CD4-positive, alpha-beta T cell treated with Interleukin-15 for 1 hour (primary cell): ENCODE results near the gene SUPT3H.

ENCODE experiments used
- DNase-seq: peaks from one replicate; pipeline ENCODE4 v3.0.0-alpha.2; 2020

The SUPT3H gene

DNA sequence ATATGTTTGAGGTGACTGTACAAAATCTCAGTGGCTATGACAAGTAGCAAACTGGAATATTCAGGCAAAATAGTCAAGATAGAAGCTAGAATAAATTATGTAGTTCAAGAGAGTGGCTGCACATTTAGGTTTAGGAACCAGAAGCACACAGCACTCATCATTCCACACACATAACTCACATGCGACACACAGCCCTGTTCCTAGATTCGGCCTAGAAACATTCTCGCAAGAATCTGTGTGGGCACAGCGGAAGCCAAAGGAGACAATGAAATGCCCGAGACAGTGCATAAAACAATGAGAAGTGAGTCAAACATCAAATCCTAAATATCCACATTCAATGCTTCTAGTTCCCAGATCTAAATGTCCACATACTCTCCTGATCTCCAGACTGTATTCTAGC lies 9.5 kb upstream of the SUPT3H start:
- DNase-seq = no peak

DNA sequence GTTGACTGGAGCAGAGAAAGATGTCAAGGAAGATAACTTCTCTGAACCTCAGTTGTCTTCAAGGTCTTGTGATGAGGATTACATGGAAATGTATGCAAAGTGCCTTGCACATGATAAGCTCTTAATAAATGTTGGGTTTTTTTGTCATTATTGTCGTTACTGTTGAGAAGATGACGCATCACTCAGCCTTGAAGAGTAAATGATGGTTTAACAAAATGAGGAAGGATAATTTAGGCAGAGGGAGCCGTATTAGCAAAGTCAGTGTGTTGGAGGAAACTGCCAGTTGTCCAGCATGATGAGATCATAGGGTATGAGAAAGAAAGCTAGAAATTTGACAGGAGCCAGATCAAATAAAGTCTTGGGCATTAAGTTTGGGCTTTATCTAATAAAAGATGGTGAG lies 8.8 kb upstream of the SUPT3H start:
- no peak for DNase-seq

DNA sequence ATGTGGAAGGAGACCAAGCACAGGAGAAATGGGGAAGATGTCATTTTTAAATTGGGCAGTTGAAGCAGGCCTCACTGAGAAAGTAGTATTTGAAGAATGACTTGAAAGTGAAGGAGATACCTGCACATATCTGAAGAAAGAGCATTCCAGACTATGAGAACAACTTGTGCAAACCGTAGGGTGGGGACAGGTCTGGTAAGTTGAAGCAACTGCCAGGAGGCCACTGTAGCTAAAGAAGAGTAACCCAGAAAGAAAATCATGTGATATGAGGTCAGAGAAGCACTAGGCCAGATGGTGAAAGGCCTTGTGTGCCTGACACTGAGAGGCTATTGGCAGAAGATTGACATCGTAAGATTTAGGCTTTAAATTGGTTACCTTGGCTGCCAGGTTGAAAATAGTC lies 4.7 kb upstream of the SUPT3H start:
- DNase-seq = no peak

DNA sequence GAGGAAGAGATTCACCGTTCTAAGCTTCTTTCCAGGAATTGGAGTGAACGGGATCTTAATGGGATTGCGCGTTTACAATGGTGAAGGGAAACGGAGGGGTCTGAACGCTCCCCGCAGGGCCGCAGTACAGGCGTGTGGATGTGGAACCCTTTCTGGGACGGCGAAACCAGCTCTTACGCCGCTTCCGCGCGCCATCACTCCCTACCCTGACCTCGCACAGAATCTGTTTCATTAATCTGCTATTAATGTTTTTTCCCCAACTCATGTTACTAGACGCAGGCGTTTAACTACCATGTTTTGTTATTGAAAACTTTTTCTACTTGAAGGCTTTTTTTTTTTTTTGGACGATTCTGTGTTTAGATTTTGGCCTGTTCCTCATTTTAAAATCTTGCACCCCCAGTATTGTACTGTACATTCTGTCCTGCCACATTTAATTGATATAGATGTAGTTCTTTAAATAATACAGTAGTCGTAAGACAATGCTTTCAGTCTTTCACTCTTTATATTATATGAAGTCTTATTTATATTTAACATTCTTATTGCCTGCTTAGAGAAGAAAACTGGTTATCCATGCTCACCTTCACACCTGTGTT lies 696 bp upstream of the SUPT3H start:
- no peak for DNase-seq

DNA sequence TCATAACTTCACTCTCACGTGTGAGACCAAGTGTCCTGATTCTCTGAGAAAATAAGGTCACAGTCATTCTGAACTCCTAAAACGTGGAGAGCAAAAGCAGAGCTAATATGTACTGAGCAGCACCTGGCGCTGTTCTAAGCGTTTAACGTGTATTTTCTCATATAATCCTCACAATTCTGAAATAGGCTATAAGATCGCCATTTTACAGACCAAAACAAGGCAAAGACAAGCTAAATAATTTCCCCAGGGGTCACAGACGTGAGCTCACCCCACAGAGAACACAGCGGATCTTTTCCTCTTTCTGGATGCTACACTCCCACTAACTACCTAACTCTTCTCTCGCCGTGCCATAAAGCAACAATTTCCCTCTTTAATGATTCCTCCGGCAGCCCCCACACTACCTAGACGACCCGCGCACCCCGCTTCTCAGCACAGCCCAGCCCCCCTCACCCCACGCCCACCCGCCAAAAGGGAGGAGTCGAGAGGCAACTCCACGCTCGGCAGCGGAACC lies 636 bp downstream of the SUPT3H start:
- DNase-seq = no peak

DNA sequence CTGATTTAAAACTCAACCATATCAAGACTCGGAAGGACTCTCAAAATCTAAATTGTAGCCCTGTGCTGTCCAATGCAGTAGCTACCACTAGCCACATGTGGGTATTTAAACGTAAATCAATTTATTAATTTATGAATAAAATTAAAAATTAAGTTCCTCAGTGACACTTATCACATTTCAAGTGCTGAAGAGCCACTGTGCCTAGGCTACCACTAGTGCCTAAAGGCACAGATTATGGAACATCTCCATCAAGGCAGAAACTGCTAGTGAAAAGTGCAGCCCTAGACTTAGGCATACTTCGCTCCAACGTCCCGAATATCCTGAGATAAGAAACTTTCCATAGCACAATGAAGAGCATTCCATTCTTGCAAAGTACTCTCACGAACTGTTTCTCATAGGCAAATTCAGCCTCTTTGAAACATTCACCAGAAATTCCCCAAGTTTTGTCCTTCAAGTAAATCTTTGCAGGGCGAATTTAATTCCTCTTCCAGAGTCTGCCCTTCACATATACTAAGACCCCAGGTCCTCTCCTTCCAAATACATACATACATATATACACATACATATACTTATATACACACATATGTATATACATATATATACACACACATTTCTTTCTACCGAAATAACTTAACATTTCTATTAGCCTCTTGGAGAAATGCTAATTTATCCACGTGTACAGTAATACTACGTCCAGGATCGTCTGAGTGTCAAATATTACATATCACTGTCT lies 1.3 kb downstream of the SUPT3H start:
- DNase-seq = no peak

DNA sequence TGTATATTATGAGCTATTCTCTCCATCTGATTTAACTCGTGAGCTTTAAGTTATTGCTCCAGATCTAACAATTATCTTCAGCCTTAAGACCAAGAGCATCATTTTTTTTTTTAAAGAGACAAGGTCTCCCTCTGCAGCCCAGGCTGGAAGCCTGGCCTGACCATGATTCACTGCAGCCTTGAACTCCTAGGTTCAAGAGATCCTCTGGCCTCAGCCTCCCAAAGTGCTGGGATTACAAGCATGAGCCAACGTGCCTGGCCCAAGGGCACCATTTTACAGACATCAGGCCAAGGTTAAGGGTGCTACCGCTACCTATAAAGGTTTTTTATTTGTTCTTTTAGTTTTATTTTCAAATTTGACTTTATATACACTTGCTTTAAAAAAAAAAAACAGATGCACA lies 2.3 kb downstream of the SUPT3H start:
- DNase-seq = no peak

DNA sequence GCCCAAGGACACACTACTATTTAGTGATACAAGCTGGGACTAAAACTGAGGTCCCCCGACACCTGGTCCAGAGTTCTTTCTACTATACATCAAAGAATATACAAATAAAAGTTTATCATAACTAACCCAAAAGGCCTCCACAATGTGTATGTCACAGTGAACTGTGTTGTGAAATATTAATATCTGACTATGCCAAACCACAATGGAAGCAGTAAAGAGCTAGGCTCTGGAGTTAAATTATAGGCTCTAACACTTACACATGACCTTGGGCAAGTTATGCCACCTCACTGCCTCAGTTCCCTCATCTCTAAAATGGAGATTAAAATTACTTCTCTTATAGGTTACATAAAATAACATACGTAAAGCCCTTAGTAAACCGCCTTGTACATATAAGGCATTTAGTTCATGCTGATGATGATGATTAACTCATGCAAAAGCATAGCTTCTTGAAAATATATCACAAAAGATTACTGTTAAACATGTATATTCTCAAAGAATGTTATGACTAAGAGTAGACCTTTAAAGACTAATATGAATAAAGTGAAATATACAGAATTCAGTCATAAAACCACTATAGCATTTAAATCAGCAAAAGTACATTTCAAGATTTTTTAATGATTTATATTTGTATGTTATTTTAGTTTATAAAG lies 5.7 kb downstream of the SUPT3H start:
- DNase-seq = no peak

DNA sequence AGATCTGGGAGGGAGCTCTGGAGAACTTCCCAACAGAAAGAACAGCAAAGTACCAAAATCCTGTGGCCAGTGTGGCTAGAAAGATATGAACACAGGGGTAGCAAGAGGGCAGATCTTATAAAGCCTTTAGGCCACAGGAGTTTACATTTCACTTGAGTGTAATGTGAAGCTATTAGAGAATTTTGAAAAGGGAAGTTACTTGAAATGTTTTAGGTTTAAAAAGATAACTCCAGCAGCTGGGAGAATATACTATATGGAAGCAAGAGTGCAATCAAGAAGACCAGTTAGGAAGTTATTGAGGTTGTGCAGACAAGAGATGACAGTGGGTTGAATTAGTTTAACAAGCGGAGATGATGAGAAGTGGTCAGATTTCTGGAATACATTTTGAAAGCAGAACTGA lies 7.9 kb downstream of the SUPT3H start:
- DNase-seq = no peak

DNA sequence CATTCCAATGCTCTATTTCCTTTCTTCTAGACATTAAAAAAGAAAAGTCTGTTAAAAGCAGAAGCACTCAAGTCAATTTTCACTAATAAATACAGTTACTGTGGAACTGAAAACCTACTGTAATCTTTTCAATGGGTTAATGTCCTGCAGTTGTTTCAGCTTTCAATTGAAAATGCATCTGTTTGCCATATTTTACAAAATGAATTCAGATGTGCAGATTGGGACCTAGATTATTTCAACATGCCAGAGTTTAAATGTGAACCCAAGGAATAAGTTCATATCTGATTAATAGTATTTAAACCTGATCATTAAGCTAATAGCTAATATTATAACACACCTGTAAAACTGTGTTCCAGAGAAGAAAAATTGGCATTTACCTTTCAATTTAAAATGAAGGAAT lies 9.7 kb downstream of the SUPT3H start:
- no peak for DNase-seq

DNA sequence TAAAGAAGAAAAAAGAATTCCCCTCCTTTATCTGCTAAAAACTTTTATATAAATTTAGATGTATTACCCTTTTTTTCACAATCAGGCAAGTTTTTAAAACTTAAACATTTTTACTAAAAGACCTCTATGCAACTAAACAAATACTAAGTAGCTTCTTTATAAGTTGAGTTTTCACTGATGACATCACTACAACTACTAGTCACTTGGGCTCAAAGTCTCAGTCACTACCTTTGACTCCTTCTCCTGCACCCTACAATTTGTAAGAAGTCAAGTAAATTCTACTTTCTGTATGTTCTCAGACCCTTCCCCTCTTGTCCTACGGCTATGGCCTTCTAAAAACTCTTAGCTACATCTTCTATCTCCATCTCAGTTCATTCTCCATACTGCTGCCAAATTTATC lies 11.2 kb downstream of the SUPT3H start:
- no peak for DNase-seq

DNA sequence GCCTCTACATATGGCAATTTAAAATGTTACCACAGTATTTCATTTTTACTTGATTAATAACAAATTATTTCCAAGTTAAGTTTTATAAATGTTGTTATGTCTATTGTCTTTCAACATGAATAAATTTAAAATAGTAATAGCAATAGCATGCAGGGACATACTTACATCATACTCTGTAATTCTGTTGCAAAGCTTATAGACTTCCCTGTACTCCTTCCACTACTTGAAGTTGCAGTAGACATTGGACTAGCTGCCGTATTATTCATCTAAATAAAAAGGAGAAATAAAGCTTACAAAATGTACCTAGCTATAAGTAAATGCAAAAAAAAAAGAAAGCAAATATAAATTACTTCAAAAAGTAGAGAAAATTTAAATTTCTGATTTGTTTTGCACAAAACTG lies 12.7 kb downstream of the SUPT3H start:
- DNase-seq = no peak

DNA sequence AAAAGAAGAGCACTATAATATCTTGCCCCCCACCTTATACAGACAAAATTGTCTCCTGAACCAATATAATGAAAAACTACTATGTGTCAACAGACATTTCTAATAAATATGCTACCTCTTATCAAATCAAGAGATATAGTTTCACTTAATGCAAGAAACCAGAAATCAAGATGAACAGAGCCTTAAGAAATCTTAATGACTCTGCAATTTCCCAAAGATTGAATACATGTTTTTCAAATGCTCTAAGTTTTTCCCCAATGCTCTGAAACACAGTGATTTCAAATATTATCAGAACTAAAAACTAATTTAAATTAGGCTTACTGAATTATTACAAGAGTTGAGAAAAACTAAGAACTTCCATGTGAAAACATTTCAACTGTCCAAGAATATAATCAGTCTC lies 13.3 kb downstream of the SUPT3H start:
- no peak for DNase-seq

DNA sequence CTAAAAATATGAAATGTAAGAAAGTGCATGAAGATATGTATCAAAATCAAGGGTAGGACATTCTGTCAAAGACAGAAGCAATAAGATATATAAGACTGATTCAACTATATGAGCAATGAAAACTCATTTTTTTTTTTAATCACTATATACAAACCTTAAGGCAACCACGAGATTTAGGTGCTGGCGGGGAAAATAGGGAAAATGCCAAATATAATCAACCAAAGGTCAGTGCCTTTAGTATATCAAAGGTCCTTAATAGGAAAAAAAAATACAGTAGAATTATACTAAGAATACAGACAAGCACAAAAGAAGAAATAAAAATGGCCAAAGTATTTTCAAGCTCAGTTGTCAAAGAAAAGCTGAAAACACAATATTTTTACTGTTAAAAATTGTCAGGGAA lies 24.1 kb downstream of the SUPT3H start:
- DNase-seq = no peak

DNA sequence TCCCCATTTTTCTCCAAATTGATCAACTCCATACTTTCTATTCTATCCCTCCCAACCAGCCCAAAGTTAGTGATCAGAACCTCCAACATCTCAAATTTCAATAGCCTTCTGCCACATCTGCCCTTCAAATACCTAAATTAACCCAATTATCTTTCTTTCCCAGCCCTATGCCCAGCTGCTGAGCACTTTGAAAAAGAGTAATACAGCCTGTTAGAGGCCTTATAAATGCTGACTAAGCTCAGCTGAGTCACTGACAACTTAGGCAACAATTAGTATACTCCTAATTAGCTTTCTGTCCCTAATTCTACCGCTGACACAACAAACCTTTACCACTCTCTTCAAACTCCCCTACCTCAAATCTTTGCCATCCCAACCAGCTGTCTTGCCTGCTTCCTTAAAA lies 26.1 kb downstream of the SUPT3H start:
- DNase-seq = no peak

DNA sequence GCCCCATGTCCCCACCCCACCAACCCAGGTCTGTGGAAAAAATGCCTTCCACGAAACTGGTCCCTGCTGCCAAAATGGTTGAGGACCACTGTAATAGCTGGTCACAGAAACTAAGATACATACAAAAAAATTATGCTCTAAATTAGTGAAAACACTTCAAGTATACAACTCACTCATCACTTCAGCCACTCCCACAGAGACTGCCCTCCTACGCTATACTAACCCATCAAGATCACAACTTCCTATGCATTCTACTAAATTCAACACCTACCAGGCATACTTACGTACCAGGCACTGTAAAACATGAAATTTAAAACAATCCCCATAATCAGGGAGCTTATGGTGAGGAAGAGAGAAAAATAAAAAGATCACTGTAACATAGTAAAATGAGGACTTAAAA lies 26.7 kb downstream of the SUPT3H start:
- no peak for DNase-seq

DNA sequence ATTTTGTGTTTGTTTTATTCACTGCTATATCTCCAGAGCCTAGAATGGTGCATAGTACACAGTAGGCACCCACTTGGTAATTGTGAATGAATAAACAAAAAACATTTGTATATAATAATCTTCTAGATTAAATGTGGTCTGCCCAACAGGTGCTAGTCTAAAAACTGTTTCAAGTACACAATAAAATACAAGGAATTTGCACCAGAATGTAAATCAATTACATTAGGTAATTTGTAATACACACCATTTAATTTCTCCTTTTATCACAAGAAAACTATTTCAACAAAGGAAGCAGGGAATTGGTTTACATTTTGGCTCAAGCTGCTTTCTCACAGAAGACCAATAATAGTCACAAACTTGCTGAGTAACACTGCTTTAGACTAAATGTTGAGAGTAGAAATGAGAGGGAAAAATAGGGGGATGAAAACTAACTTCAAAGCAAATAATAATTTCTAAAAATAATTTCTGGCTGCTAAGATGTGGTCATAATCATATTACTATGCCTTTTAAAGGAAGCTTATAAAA lies 27.5 kb downstream of the SUPT3H start:
- DNase-seq = no peak

DNA sequence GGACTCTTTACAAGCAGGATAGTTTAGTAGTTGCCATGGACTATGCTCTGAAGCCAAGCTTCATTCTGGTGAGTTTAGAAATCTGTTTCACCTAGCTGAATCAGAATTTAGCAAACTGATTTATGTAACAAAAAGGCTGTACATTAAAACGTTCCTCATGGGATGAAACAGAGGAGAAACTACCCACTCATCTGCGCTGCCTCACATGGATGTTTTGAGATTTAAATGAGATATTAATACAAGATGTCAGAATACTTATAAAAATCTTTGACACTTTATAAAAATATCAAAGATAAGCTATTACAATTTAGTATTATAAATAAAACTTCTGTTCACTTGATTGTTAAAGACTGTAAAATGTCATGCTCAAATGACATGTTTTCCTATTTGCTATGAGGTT lies 32.8 kb downstream of the SUPT3H start:
- DNase-seq = no peak

DNA sequence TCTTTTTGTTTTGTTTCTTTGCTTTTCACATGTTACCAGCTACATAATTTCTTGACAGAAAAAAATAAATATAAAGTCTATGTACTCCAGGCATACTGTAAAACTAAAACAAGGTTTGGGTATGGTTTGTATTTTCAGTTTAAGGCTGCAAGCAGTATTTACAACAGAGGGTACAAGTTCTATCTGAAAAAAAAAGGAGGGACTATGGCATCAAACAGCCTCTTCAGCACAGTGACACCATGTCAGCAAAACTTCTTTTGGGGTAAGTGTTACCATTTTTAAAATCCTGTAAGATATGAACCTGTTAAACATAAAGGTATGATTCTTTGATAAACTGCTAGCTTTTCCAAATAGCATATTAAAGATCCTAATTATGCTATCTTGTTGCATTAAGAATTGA lies 49.2 kb downstream of the SUPT3H start:
- DNase-seq = no peak

DNA sequence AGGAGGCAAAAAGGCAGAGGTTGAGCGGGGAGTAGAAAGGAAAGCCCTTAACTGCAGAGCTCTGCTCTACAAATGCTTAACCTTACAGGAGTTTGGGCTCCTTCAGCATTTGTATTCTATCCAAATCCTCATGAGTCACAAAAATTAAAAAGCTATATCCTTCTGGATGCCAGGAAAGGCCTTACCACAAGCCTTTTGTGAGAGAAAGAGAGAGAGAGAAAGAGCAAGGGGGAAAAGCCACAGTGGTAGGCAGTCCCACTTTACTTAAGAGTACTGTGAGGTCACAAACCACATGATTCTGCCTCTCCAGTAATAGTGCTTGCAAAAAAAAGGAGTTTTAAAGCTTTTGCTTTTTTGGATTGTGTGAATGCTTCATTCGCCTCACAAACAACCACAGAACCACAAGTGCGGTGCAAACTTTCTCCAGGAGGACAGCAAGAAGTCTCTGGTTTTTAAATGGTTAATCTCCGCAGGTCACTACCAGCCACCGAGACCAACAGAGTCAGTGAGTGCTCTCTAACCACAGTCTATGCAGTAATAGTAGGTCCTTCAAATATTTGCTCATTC lies 49.7 kb downstream of the SUPT3H start, which contains the start of gene RUNX2:
Gene RUNX2, plus strand, starts transcription at position 375 of the 567 bp plus-strand sequence. CDS start 397 bp downstream, outside the sequence.
- DNase-seq = no peak

DNA sequence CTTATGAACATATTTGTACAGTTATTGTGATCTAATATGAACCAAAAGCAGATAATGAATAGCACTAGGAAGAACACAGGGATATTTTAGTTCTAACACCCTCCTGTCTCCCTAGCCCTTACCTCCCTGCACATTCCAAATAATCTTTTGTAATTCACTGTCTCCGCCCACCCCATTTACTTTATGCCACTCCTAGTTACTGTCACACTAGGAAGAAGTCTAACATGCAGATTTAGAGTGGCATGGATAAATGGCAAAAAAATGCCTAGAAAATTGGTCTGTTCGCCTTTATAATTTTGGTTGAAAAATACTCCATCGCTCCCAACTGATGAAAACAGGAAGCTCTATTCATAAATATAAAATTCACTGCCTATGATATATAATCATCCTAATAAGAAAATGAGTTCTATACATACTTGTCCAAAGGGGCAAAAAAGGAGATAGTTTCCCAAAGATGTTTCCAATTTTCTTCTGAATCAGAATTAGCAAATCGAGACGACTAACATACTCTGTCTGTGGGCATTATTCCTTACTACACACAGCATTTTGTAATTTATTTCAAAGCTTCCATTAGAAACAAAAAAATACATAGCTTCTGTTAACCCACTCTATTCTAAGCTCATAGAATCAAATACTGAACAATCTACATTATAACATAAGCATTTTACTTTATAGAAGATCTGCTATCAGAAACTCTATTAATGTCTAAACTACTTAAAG lies 50.9 kb downstream of the SUPT3H start:
- no peak for DNase-seq

DNA sequence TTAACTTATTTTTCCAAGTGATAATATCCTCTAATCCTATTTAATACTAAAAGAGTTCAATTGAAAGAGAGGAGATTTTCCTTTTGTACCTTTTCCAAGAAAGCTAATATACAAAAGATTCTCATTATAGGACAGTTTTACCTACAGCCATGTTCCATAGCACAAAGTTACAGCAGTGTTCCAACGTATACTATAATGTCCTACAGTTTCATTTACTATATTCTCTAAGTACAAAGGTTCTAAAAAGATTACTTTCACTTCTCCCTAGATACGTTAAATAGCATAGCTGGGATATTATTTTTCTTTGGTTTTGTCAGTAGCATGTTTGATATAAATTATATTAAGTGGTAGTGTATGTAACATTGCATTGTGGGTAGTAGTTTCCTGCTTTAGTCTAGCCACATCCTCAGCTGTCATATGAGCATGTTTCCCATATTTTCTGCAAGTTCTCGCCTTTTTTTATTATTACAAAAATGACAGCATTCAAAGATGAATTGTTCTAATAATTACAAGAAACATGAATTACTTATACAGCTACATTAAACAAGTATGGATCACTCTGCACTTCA lies 54.0 kb downstream of the SUPT3H start:
- no peak for DNase-seq

DNA sequence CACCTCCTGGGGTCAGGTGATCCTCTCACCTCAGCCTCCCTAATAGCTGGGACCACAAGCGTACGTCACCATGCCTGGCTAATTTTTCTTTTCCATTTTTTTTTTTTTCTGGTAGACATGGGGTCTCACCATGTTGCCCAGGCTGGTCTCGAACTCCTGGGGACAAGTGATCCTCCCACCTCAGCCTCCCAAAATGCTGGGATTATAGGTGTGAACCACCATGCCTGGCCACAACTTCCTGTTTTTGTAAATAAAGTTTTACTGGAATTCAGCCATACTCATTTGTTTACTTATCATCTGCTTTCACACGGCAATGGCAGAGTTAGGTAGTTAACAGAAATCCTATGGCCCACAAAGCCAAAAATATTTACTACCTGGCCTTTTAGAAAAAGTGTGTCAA lies 57.4 kb downstream of the SUPT3H start:
- DNase-seq = no peak
